HepG2 (cell line): ENCODE data around the gene SMDT1. TPM values are rescaled to one million over a fixed set of nuclear protein-coding genes. Genes with fewer than 3 reads are reported as not detected.
A peak's percentile ranks its signal among the peaks of the same experiment; 100 is the strongest.

ENCODE experiments used
- ATF3 ChIP-seq: sonication (generic); formaldehyde crosslinking; IDR thresholded peaks from 2 replicates; pipeline ENCODE4 v1.4.0; 2020; ENCODE audit warnings: missing genetic modification reagents
- CEBPG ChIP-seq: IDR thresholded peaks from 2 replicates; pipeline ENCODE4 v1.6.1; 2016
- CENPBD1 ChIP-seq: sonication (generic); formaldehyde crosslinking; IDR thresholded peaks from 2 replicates; pipeline ENCODE4 v1.8.0; 2022; ENCODE audit warnings: missing genetic modification reagents, low read depth, mild to moderate bottlenecking, borderline replicate concordance
- CENPX ChIP-seq: sonication (generic); formaldehyde crosslinking; IDR thresholded peaks from 2 replicates; pipeline ENCODE4 v1.9.0; 2021; ENCODE audit warnings: mild to moderate bottlenecking, missing genetic modification reagents, moderate library complexity
- CERS6 ChIP-seq: sonication (generic); formaldehyde crosslinking; IDR thresholded peaks from 2 replicates; pipeline ENCODE4 v1.5.0; 2020; ENCODE audit warnings: missing genetic modification reagents
- E2F5 ChIP-seq: sonication (generic); formaldehyde crosslinking; conservative IDR thresholded peaks from 2 replicates; pipeline ENCODE4 v1.4.0; 2020; ENCODE audit warnings: missing genetic modification reagents
- HNF4A ChIP-seq: sonication (generic); formaldehyde crosslinking; IDR thresholded peaks from 2 replicates; pipeline ENCODE4 v1.4.0; 2020; ENCODE audit warnings: missing genetic modification reagents
- HOXA9 ChIP-seq: sonication (generic); formaldehyde crosslinking; IDR thresholded peaks from 2 replicates; pipeline ENCODE4 v1.8.1; 2022; ENCODE audit warnings: missing genetic modification reagents, mild to moderate bottlenecking, moderate library complexity, borderline replicate concordance
- IRF1 ChIP-seq: sonication (generic); formaldehyde crosslinking; IDR thresholded peaks from 2 replicates; pipeline ENCODE4 v1.4.0; 2020; ENCODE audit warnings: low read depth, mild to moderate bottlenecking, missing genetic modification reagents
- JDP2 ChIP-seq: sonication (generic); formaldehyde crosslinking; IDR thresholded peaks from 2 replicates; pipeline ENCODE4 v1.8.1; 2022; ENCODE audit warnings: missing genetic modification reagents, borderline replicate concordance
- MED13 ChIP-seq: sonication (generic); formaldehyde crosslinking; IDR thresholded peaks from 2 replicates; pipeline ENCODE4 v1.5.0; 2020; ENCODE audit warnings: missing genetic modification reagents
- NAIF1 ChIP-seq: sonication (generic); formaldehyde crosslinking; IDR thresholded peaks from 2 replicates; pipeline ENCODE4 v1.5.0; 2020; ENCODE audit warnings: mild to moderate bottlenecking, missing genetic modification reagents, borderline replicate concordance
- RXRA ChIP-seq: sonication (generic); formaldehyde crosslinking; IDR thresholded peaks from 2 replicates; pipeline ENCODE4 v1.5.1; 2020; ENCODE audit warnings: missing genetic modification reagents
- SP1 ChIP-seq, 2 experiments: fragments of 450-650 bp in 1 of 2; sonication (generic) in 1 of 2; formaldehyde crosslinking in 1 of 2; IDR thresholded peaks; 2 replicates each; pipeline versions ENCODE4 v1.4.0 to v1.6.1; 2016 to 2020; ENCODE audit warnings: missing genetic modification reagents in 1 of 2
- TOE1 ChIP-seq: sonication (generic); formaldehyde crosslinking; IDR thresholded peaks from 2 replicates; pipeline ENCODE4 v1.4.0; 2020; ENCODE audit warnings: mild to moderate bottlenecking, missing genetic modification reagents
- ZBTB37 ChIP-seq: sonication (generic); formaldehyde crosslinking; IDR thresholded peaks from 2 replicates; pipeline ENCODE4 v1.4.0; 2020; ENCODE audit warnings: mild to moderate bottlenecking, missing genetic modification reagents
- ZFP36 ChIP-seq: fragments of 150-350 bp; IDR thresholded peaks from 2 replicates; pipeline ENCODE4 v1.6.1; 2018; ENCODE audit warnings: borderline replicate concordance, low read length, low read depth; ENCODE audit not compliant: partially characterized antibody
- ZIK1 ChIP-seq: sonication (generic); formaldehyde crosslinking; IDR thresholded peaks from 2 replicates; pipeline ENCODE4 v1.5.0; 2020; ENCODE audit warnings: mild to moderate bottlenecking, low read depth, missing genetic modification reagents, borderline replicate concordance
- ZNF124 ChIP-seq: sonication (generic); formaldehyde crosslinking; IDR thresholded peaks from 2 replicates; pipeline ENCODE4 v1.4.0; 2020; ENCODE audit warnings: missing genetic modification reagents
- ZNF292 ChIP-seq: sonication (generic); formaldehyde crosslinking; IDR thresholded peaks from 2 replicates; pipeline ENCODE4 v1.8.1; 2022; ENCODE audit warnings: mild to moderate bottlenecking, low read depth, missing genetic modification reagents, borderline replicate concordance
- ZNF530 ChIP-seq: sonication (generic); formaldehyde crosslinking; IDR thresholded peaks from 2 replicates; pipeline ENCODE4 v1.5.0; 2020; ENCODE audit warnings: low read depth, mild to moderate bottlenecking, missing genetic modification reagents
- ZNF552 ChIP-seq: sonication (generic); formaldehyde crosslinking; IDR thresholded peaks from 2 replicates; pipeline ENCODE4 v1.9.0; 2022; ENCODE audit warnings: missing genetic modification reagents, mild to moderate bottlenecking, borderline replicate concordance
- ZNF558 ChIP-seq: sonication (generic); formaldehyde crosslinking; IDR thresholded peaks from 2 replicates; pipeline ENCODE4 v1.9.0; 2022; ENCODE audit warnings: mild to moderate bottlenecking, missing genetic modification reagents, borderline replicate concordance
- ZNF775 ChIP-seq: sonication (generic); formaldehyde crosslinking; IDR thresholded peaks from 2 replicates; pipeline ENCODE4 v1.4.0; 2020; ENCODE audit warnings: missing genetic modification reagents, mild to moderate bottlenecking, moderate library complexity, borderline replicate concordance
- polyA plus RNA-seq, 8 experiments: library from polyadenylated mRNA; depleted of rRNA in 3 of 8; stranded (reverse) in 7 of 8; unstranded in 1 of 8; fragments of >200 nt; fragmentation: Illumina TruSeq in 4 of 8; extraction: Trizol in 4 of 8; gene quantifications; 2 replicates each; pipeline versions ENCODE4 v1.2.1 to v1.2.3, GENCODE V29; 2011 to 2016; ENCODE audit warnings: low read depth in 4 of 8, missing spikeins in 1 of 8, mixed read lengths in 1 of 8; ENCODE audit not compliant: insufficient read depth in 1 of 8
- total RNA-seq, 5 experiments: library from RNA; depleted of rRNA; stranded (reverse); fragments of >200 nt; fragmentation: Illumina TruSeq; extraction: Trizol; gene quantifications; 2 replicates each; pipeline ENCODE4 v1.2.3, GENCODE V29; 2016; ENCODE audit warnings: low read depth in 1 of 5

Gene SMDT1
- total and polyA plus RNA-seq, 2 of the 13 experiments (the other 11 are each of a cell fraction or from before 2014, with no cell fraction given): 8.3 to 26.6 TPM

GRCh38 chr22:42070517-42071422, 8.7 kb upstream of the SMDT1 start, which contains the start of gene NAGA (continued):
- no peak for TF ChIP-seq CENPBD1 (CRISPR knock-in tag)
- 0 out of 2 replicates have a peak, but pooled peaks have one; percentile 45 for TF ChIP-seq ZNF775 (CRISPR knock-in tag)
- TF ChIP-seq JDP2 (CRISPR knock-in tag): no peak
- 0 out of 2 replicates have a peak, but pooled peaks have one; percentile 60 for TF ChIP-seq ZNF124 (CRISPR knock-in tag)
- peak; percentile 58 for TF ChIP-seq HNF4A
- no peak for TF ChIP-seq CERS6
- TF ChIP-seq ZFP36: no peak
- TF ChIP-seq IRF1 (CRISPR knock-in tag): no peak
- no peak for TF ChIP-seq ZBTB37
- TF ChIP-seq RXRA (CRISPR knock-in tag): no peak
- TF ChIP-seq HOXA9 (CRISPR knock-in tag): peak; percentile 59; the same call in 1 of the 2 replicates
- TF ChIP-seq ZNF558 (CRISPR knock-in tag): 0 out of 2 replicates have a peak, but pooled peaks have one; percentile 69
- peak; percentile 29; the same call in 1 of the 2 replicates for TF ChIP-seq ZNF292 (CRISPR knock-in tag)
- peak; percentile 82; the same call in 1 of the 2 replicates for TF ChIP-seq E2F5 (CRISPR knock-in tag)
- peak; percentile 68 for TF ChIP-seq ZIK1
- TF ChIP-seq ZNF530 (CRISPR knock-in tag): no peak
- TF ChIP-seq SP1 (IDR thresholded peaks at IDR 0.05): no peak
- TF ChIP-seq SP1 (CRISPR knock-in tag; IDR thresholded peaks at IDR 0.05): peak; percentile 64
- TF ChIP-seq ZNF552 (CRISPR knock-in tag): no peak; the same call in 1 of the 2 replicates
- no peak for TF ChIP-seq TOE1 (CRISPR knock-in tag)
- no peak for TF ChIP-seq CEBPG (CRISPR knock-in tag)
- TF ChIP-seq NAIF1 (CRISPR knock-in tag): no peak
- TF ChIP-seq MED13 (CRISPR knock-in tag): 0 out of 2 replicates have a peak, but pooled peaks have one; percentile 43
- TF ChIP-seq ATF3 (CRISPR knock-in tag): no peak; the same call in 1 of the 2 replicates
- no peak for TF ChIP-seq CENPX (CRISPR knock-in tag)
